SK-N-MC (cell line): ENCODE results near the gene RTN4.

Experiments
- EZH2 ChIP-seq: fragments of 200-600 bp; sonication (generic); IDR thresholded peaks from one replicate; pipeline ENCODE4 v1.6.1; 2017; ENCODE audit warnings: antibody characterized with exemption
- POLR2AphosphoS5 ChIP-seq: IDR thresholded peaks from 2 replicates; pipeline ENCODE4 v1.6.1; 2012; ENCODE audit warnings: mild to moderate bottlenecking, low read depth, low read length, borderline replicate concordance

- TF ChIP-seq EZH2: no peak
- TF ChIP-seq POLR2AphosphoS5: no peak
Measured at GRCh38 chr2:54967759-54968365, 82.4 kb downstream of the RTN4 start.
